ENCODE results near the gene AFAP1.

AFAP1 gene

DNA sequence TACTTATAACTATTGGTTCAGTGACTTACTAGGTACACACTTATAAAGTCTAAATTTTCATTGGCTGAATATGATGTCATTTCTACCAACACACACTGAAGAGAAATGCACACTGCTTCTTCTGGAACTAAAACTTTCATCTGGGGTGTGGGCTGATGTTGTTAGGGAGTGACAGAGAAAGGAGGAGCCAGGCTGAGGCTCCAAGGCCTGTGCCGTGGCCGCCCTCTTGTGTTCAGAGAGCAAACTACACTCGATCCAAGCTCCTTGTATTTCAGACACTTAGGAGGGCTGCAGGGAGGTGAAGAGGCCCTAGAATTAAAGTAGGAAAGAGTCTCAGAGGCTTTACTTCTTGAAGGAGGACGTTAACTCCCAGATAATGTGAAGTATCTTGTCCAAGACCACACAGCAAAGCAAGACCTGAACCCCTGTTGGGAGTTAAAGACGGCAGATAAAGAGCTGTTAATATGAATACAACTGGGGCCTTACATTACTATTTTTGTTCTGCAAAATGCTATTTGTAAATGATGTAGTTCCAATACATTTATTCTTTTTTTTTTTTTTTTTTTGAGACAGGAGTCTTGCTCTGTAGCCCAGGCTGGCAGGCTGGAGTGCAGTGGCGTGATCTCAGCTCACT is 137.5 kb downstream of the AFAP1 start:
- DNase-seq (ENCODE audit: low spot score): peak; percentile 67

DNA sequence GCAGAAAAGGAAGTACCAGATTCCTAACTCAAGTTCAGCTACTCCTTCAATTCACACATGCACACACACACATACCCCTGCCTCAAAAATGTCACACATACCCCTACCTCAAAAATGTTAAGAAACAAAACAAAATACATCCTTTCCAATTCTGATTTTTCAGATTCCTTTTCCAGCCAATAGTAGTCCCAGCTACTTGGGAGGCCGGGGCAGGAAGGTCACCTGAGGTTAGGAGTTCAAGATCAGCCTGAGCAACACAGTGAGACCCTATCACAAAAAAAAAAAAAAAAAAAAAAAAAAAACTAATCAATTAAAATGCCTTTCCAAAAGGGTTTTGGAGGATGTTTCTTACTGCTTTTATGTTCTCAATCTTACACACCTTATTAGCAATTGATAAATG is 138.0 kb downstream of the AFAP1 start:
- no peak for DNase-seq (ENCODE audit: low spot score)

DNA sequence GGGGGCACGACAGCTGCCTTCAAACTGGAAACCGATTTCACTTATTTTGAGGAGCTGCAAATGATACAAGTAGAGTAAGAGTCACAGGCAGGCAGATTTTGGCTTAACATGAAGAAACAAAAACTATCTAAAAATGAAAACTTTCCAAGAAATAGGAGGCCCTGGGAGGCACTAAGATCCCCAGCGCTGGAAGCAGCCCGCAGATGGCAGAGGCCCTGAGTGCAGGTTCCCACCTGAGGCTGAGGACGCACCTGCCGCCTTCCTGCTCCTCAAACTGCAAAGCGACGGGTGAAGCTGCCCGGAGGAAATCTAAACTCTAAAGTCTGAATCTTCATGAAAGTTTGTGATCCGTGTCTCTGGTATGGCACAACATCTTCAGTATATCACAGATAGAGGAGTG is 138.7 kb downstream of the AFAP1 start:
- no peak for DNase-seq (ENCODE audit: low spot score)

DNA sequence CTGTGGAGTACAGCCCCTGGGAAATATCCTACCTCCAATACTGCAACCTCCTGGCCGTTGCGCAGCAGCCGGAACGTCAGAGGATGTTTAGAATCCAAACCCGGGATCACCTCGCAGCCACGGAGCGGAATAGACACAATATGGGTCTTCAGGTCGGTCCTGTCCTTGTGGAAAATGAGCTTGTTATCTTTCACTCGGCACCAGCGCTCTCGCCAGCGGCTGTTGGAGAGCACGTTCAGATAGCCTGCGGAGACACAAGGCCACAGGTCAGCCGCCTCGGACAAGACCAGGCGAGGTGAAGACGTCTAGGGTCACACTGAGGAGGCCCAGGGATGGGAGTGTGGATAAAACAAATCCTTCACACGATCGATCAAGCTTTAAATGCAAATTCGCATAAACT is 139.3 kb downstream of the AFAP1 start:
- no peak for DNase-seq (ENCODE audit: low spot score)

DNA sequence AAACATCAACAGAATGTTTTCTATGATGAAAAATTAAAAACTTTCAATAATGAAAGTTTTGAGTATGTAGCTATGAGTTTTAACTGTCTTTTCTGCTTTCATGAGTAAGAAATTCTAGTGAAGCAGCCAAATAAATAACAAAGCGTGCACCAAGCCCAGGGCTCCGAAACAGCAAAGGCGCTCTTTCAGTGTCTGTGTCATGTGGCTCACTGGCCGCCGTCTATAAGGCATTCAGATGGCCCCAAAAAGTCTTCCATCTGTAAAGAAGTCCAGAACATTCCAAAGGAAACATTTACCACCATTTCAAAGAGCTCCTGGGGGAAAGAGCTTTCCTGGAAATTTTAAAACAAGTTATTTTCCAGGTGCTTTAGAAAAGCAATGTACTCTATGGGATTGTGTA is 139.9 kb downstream of the AFAP1 start:
- DNase-seq (ENCODE audit: low spot score): no peak

DNA sequence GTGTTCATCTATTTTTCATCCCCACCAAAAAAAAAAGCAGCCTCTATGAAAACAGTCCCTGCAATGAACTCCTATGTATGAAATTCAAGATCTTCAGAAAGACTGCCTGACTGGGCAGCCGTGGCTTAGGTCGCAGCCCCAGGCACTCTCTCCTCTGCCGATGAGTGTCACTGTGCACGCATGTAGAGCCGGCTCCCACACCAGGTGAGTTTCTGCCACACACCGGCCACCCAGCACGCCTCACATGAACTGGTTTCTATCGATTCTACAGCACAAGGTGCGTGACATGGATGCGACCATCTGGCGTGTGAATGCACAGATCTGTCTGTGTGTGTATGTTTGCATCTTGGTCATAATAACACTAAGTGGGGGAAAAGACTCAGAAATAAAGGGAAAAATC is 140.4 kb downstream of the AFAP1 start:
- no peak for DNase-seq (ENCODE audit: low spot score)

DNA sequence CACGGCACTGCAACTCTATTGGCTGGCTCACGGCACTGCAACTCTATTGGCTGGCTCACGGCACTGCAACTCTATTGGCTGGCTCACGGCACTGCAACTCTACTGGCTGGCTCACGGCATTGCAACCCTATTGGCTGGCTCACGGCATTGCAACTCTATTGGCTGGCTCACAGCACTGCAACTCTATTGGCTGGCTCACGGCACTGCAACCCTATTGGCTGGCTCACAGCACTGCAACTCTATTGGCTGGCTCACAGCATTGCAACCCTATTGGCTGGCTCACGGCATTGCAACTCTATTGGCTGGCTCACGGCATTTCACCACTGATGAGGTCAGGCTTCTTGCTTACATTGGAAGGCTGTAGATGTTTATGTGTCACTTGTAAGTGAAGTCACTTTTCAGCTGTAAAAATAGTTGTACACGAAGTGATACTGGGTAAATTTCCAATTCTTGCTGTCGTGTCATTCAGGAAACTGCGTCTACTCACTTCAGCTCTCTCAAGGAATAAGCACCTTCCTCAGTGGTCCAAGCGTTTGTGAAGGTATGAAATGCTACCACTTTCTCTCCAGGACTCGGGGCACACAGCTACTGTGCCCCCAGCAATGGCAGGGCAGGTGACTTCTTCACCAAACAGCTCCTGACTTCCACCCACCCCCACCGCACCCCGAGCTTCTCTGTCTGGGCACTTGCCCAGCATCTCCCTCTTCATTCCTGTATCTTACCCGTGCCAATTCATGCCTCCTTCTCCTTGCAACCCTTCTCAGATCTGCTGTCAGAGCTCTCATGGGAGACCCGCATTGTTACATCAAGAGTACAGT is 141.3 kb downstream of the AFAP1 start:
- DNase-seq (ENCODE audit: low spot score): no peak

DNA sequence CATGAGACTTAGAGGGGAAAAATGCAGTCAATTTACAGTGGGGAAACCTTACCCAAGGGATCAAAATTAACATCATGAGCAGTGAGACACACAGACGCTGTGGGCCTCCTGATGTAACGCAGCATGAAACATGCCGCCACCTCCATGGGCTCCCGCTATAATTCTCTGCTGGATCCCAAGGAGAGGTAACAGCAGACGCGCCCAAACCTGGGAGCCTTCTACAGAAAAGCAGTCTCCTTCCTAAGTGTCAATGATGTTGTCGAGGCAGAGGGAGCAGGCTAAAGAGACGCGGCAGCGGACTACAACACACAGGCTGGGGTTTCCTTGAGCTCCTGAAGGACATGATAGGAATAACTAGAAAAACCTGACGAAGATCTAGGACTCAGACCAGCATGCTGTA is 142.3 kb downstream of the AFAP1 start:
- DNase-seq (ENCODE audit: low spot score): no peak

DNA sequence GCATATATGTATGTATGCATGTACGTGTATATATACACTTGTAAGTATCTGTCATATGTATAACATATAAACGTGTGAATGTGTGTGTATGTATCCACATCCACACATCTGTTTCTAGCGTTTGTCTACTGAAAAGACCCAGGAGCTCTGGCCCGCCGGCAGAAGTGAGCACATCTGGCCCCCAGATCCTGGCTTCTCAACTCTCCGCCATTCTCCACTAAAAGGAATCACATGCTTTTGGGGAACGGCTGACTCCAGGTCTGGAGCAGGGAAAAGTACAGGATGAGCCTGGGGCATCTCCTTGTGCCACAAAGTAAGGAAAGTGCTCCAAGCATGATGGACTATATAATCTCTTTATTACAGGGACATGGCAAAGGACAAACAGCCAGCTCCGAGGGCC is 143.7 kb downstream of the AFAP1 start:
- DNase-seq (ENCODE audit: low spot score): no peak

DNA sequence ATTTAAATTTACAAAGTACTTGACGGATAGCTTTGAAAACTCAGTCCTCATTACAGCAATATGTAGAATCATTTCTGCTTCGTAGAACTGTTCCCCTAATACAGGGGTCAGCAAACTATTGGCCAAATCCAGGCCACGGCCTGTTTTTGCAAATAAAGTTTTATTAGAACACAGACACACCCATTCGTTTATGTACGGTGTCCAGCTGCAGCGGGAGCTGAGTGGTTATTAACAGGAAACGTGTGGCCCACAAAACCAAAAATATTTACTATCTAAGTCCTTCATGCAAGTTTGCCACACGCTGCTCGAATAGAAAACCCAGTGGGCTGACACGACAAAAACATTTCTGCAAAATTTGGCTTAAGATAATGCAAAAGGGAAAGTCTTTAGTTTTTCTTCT is 146.5 kb downstream of the AFAP1 start:
- no peak for DNase-seq (ENCODE audit: low spot score)

DNA sequence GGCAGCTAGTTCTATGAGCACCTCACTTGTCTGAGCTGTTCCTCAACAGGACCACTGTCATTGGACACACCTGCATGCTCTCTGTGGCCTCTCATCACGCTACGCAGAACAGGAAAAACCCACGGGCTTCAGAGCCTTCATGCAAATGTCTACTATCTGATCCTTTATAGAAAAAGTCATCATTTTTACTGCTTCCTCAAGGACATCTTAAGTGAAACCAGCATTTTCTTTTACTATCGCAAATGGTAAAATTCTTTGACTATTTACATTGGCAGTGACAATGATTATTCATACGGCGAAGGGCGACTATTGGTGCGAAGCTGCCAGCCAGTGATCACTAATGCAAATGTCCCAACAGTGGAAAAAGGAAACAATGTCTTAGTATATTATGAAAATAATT is 147.0 kb downstream of the AFAP1 start:
- no peak for DNase-seq (ENCODE audit: low spot score)

DNA sequence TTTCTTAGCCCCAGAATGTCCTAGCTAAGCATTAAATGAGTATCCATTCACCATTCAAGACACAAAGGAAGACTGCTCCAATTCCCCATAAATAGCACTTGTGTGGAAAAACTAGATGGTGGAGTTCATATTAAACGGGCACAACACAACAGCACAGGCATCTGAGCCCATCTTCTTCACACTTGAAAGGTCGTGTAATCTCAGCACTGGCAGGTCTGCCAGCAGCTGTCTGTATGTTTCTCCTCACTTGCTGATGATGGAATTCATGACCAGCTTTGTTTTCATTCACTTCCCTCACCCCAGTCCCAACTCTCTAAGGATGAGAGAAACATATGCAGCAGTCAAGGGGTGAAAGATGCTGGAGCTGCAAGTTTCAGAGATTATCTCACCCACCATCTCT is 148.7 kb downstream of the AFAP1 start:
- DNase-seq (ENCODE audit: low spot score): no peak

DNA sequence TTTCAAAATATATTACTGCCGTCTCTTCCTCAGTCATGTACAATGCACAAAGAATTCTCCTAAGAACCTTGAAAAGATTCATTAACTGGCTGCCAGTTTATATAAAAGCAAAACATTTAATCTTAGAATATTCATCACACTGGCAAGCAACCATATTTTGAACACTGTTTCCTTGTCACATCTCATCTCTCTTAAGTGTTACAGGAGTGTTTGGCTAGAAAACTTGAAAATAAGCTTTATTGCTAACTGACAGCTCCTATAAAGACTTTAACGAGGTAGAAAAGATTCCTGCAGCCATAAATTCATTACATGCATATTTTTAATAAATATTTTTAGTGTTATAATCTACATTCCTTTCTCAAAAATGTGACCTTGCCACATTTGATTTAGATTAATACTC is 149.6 kb downstream of the AFAP1 start:
- no peak for DNase-seq (ENCODE audit: low spot score)

DNA sequence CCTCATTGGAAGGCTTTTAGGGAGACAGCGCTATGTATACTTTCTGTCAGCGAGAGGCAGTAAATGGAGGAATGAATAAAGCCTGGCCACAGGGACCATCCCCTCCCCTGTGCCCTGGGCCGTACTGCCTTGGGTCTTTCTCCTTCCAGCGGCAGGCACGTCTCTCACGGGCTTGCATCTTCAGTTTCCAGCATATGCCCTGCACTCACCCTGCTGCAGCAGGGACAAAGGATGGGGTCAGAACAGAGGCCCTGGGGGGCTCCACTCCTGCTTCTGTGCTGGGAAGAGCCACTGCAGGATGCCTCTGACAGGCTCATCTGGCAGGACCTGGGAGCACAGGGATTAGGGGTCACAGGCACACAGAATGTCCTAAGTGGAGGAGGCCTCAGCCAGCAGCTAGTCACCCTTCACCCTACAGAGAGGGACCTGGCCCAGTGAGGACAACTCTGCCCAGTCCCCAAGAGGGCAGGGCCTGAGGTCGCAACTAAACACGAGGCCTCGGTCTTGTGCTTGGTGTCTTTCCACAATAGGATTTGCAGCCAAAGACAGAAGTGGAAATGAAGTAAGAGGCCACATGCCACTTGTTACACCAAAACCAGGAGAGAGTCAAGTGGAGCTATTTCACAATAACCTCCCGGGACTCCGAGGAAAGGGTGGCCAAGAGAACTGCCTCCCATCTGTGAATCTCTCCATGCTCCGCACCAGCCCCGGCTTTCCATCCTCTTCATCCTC is 150.8 kb downstream of the AFAP1 start:
- no peak for DNase-seq (ENCODE audit: low spot score)

DNA sequence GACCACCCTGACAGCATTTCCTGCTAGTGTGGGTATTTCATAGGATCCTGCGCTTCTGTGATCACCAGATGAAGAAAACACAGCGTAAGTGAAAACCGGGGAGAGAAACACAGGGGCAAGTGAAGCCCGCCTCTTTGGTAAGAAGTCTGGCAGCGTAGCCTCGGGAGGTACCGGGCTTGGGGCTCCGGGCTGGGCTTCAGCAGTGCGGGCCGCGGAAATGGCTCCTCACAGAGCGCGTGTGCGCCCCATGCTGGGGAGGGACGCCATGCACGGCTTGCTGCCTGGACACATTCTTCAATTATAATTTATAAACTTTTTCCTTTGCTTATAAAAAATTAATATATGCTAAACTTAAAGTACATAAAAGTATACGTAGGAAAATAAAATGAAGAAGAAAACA is 151.5 kb downstream of the AFAP1 start:
- DNase-seq (ENCODE audit: low spot score): no peak

DNA sequence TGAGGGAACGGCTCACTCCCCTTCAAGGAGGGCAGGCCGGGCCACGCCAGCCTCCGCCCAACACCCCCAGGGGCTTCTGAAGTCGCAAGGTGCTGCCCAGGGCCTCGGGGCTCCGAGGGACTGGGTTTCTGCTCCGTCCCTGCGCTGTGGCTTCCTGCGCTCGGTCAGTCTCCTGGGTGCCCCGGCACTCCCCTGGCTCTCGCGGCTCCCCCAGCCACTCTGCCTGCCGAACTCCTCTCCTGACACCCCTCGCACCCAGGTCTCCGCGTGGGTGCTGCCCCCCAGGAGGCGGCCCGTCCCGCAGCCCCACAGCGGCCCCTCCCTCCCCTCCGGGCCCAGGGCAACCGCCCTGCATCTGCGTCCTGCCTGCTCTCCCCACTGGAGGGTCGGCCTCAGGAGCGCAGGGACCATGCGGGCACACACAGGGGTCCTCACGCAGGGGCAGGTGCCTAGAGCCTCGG is 151.9 kb downstream of the AFAP1 start:
- no peak for DNase-seq (ENCODE audit: low spot score)

DNA sequence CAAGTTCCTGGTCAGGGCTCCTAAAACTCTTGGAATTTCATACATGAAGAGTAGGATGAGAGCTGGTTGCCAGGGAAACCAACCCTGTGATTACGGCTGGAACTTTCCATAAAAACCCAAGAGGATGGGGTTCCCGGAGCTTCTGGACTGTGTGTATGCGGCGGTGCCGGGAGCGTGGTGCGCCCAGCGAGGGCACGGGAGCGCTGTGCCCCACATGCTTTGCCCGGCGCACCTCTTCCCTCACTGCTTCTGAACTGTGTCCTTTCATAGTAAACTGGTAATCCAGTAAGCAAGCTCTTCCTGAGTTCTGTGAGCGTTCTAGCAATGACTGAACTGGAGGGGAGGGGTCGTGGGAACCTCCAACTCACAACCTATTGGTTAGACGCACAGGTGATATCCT is 152.6 kb downstream of the AFAP1 start:
- no peak for DNase-seq (ENCODE audit: low spot score)

DNA sequence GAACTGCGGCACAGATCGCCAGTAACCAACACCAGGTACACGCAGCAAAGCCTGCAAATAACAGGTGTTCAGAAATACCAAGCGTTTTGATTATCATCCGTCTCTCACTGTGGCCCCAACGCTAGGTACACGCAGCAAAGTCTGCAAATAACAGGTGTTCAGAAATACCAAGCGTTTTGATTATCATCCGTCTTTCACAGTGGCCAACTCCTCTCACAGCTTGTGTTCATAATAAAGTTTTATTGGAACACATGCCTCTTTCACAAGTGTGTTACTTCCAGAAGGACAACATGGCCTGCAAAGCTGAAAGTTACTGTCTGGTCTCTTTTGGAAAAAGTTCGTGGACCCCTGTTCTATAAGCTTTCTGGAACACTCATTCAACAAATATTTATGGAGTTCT is 153.1 kb downstream of the AFAP1 start:
- no peak for DNase-seq (ENCODE audit: low spot score)

DNA sequence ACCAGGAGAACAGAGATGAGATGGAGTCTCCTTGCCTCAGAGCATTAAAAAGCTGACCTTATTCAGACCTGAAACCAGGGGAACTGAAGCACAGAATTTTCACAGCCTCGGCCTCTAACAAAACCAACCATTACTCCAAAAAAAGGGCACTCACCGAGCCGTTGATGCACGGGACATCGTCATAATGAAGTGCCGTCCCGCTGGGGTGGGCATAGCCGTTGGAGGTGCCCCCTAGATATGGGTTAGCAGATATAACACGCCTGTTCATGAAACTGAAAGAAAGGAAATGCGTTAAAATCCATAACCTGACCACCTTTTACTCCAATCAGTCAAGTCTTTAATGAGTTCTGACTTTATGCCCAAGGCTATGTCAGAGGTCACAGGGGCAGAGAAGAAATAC is 153.6 kb downstream of the AFAP1 start:
- DNase-seq (ENCODE audit: low spot score): no peak

DNA sequence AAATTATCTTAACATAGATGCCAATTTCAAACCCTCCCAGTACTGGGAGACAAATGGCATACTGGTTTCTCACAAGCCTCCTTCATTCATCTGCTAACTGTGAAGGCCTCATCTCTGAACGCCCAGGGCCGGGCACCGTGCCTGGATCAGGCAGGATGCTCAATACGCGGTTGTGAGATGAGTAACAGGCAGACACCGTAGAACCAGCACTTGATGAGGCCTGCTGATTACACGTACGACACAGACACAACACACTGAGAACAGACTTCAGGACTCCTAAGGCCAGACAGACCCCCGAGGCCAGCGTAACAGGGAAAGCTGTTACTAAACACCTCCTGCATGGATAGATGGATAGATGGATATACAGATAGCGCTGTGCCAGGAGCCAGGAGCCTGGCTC is 154.6 kb downstream of the AFAP1 start:
- no peak for DNase-seq (ENCODE audit: low spot score)

DNA sequence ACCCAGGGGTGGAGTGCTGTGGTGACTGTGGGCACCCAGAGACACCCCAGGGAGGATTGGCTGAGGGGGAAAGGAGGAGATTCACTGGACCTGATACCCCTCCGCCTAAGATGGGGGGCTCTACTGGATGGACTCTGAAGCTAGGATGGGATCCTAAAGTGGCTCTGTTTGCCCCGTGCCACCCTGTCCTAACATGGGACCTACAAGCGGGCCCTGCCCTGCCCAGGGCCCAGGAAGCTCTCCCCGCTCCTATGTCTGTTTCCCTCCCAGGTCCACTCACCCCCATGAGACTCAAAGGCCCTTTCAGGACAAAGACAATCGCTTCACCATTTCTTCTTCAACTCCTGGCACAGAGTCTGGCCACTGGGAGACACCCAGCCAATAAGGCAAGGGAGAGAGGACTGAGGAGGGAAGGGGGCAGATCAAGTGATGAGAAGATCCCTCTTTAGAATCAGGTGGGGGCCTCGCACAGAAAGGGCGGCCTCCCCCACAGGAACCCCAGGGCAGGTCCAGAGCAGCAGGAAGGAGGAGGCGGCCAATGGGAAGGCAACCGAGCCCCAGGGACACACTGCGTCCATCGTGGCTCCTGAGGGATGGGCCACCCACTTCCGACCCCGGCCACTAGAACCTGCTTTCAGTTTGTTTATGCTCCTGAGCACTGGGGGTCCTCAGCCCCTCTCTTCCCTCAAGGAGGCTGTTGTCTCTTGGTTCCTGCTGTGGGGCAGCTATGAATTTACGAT is 155.4 kb downstream of the AFAP1 start:
- no peak for DNase-seq (ENCODE audit: low spot score)

DNA sequence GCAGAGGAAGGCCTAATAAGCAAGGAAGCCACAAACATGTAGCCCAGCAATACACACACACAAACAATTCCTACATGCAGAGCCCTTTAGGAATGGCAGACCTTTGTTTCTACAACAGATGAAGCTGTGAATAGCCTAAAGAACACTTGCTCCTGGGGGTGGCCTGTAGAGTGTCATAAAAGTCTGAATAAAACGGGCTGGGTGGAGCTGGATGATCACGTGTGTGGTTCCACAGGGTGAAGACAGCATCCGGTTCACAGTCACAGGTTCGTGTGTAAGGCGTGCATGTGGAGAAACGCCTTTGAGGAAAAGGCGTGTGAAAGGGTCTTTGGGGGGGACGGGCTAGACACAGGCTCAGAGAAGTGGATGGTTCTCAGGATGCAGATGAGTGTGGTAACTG is 156.1 kb downstream of the AFAP1 start:
- DNase-seq (ENCODE audit: low spot score): no peak

DNA sequence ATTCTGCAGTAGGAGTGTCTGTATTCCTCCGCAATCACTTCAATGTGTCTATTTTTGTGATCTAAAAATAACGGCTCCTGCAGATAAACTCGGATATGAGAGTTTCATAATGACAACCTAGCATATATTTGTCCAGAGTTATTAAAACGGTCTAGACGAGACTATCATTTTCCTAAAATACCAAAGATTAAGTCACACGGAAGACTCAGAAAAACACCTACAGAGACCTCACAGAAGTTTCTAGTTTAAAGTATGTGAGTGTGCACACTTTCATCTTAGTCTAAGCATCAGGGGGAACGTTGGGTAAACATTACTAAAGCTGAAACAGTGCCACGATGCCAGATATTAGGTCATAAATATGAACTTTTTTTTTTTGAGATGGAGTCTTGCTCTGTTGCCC is 156.9 kb downstream of the AFAP1 start:
- no peak for DNase-seq (ENCODE audit: low spot score)

Measured in hematopoietic multipotent progenitor cell treated with erythropoietin and hydrocortisone succinate and interleukin-3 and kit ligand, for 17 days (in vitro differentiated cells).